DOHH2 (cell line): ENCODE measurements around the gene SFXN5.

Experiments used
- H3F3A ChIP-seq: fragments of 200-600 bp; sonication (generic), shearing (Covaris generic); 2 replicates; pipeline ENCODE4 v1.6.0; 2016; ENCODE audit warnings: antibody characterized with exemption, mild to moderate bottlenecking; ENCODE audit not compliant: control insufficient read depth, insufficient read depth
- H3K27ac ChIP-seq: fragments of 200-600 bp; sonication (generic); 2 replicates; pipeline ENCODE4 v1.5.1; 2014; ENCODE audit warnings: low read depth, mild to moderate bottlenecking, low read length, moderate library complexity
- H3K27me3 ChIP-seq: fragments of 200-600 bp; sonication (generic); 2 replicates; pipeline ENCODE4 v1.6.1; 2014; ENCODE audit warnings: mild to moderate bottlenecking, low read length, mixed read lengths; ENCODE audit not compliant: control insufficient read depth
- H3K36me3 ChIP-seq: fragments of 200-600 bp; sonication (generic); 2 replicates; pipeline ENCODE4 v1.6.1; 2014; ENCODE audit warnings: mild to moderate bottlenecking, low read length, moderate library complexity, mixed read lengths; ENCODE audit not compliant: control insufficient read depth
- H3K4me1 ChIP-seq: fragments of 200-600 bp; sonication (generic); 2 replicates; pipeline ENCODE4 v1.6.1; 2014; ENCODE audit warnings: mild to moderate bottlenecking, low read length, mixed read lengths; ENCODE audit not compliant: control insufficient read depth
- H3K4me2 ChIP-seq: fragments of 200-600 bp; sonication (generic); 2 replicates; pipeline ENCODE4 v1.6.0; 2014; ENCODE audit warnings: mild to moderate bottlenecking, low read length, moderate library complexity
- H3K4me3 ChIP-seq: fragments of 200-600 bp; sonication (generic); 2 replicates; pipeline ENCODE4 v1.5.1; 2014; ENCODE audit warnings: mild to moderate bottlenecking, low read length, mixed read lengths
- H3K79me2 ChIP-seq: fragments of 200-600 bp; sonication (generic); 2 replicates; pipeline ENCODE4 v1.6.1; 2014; ENCODE audit warnings: mild to moderate bottlenecking, low read length, mixed read lengths; ENCODE audit not compliant: control insufficient read depth
- H3K9me2 ChIP-seq: fragments of 200-600 bp; sonication (generic); replicated peaks from 2 replicates; pipeline ENCODE4 v1.6.1; 2014; ENCODE audit warnings: mild to moderate bottlenecking, low read length, mixed read lengths; ENCODE audit not compliant: control insufficient read depth
- H3K9me3 ChIP-seq: fragments of 200-600 bp; sonication (generic); 2 replicates; pipeline ENCODE4 v1.6.1; 2014; ENCODE audit warnings: antibody characterized with exemption, low read length, mixed read lengths; ENCODE audit not compliant: control insufficient read depth, insufficient read depth
- H4K20me1 ChIP-seq: fragments of 200-600 bp; sonication (generic); 2 replicates; pipeline ENCODE4 v1.6.0; 2014; ENCODE audit warnings: low read depth, mild to moderate bottlenecking, antibody characterized with exemption, low read length, moderate library complexity; ENCODE audit not compliant: control insufficient read depth, insufficient read depth
- EZH2phosphoT487 ChIP-seq: fragments of 200-600 bp; sonication (generic); IDR thresholded peaks from 2 replicates; pipeline ENCODE4 v1.6.1; 2017; ENCODE audit warnings: borderline replicate concordance, mild to moderate bottlenecking, antibody characterized with exemption, low read length, moderate library complexity, mixed read lengths
- TF ChIP-seq, protein P1 (sequence below): fragments of 200-600 bp; sonication (generic); IDR thresholded peaks from one replicate; pipeline ENCODE4 v1.5.1; 2014; ENCODE audit warnings: antibody characterized with exemption, mild to moderate bottlenecking, low read depth, low read length; ENCODE audit not compliant: poor library complexity, severe bottlenecking

The SFXN5 gene

DNA sequence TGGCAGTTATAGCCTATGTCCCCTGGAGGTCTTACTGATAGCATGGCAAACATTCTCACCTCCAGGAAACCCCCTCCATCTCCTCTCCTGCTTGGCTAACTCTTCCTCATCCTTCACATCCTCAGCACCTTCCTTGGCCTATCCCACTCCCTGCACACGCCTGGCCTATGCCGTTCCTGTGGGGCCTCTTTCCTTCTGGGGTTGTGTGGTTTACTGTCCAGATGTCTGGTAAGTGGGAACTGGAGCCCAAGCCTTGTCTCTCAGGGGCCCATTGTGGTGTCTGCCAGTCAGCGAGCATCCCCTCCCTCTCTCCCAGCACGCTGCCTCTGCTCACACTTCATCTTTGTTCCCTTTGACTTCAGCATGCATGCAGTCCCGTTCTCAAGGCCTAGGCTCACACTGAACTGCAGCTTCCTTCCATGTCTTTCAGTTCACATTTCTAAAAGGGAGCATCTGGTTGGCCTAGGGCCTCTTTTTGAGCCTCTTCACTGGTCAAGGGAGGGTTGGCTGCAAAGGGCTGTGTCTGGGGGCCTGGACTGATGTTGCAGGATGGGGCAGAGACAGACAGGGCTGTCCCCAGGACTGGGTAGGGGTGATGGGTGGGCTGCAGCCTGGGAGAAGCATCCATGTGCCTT, 171.2 kb downstream of the SFXN5 start:
- Histone ChIP-seq H3K79me2 (no peaks in the 10 kb centered on the region), H3K4me1 (no peaks in the 10 kb centered on the region), H3F3A (no peaks in the 10 kb centered on the region), H3K36me3 (no peaks in the 10 kb centered on the region), H3K27me3 (peaks cover 36% of the 10 kb centered on the region), H3K9me2 (no peaks in the 10 kb centered on the region), H3K4me3 (no peak overlapping the region), H4K20me1 (no peaks in the 10 kb centered on the region), H3K27ac (no peak overlapping the region), H3K4me2 (no peak overlapping the region), H3K9me3 (no peaks in the 10 kb centered on the region)
- TF ChIP-seq, protein P1, sequence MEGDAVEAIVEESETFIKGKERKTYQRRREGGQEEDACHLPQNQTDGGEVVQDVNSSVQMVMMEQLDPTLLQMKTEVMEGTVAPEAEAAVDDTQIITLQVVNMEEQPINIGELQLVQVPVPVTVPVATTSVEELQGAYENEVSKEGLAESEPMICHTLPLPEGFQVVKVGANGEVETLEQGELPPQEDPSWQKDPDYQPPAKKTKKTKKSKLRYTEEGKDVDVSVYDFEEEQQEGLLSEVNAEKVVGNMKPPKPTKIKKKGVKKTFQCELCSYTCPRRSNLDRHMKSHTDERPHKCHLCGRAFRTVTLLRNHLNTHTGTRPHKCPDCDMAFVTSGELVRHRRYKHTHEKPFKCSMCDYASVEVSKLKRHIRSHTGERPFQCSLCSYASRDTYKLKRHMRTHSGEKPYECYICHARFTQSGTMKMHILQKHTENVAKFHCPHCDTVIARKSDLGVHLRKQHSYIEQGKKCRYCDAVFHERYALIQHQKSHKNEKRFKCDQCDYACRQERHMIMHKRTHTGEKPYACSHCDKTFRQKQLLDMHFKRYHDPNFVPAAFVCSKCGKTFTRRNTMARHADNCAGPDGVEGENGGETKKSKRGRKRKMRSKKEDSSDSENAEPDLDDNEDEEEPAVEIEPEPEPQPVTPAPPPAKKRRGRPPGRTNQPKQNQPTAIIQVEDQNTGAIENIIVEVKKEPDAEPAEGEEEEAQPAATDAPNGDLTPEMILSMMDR = no peak
- no peak for TF ChIP-seq EZH2phosphoT487

DNA sequence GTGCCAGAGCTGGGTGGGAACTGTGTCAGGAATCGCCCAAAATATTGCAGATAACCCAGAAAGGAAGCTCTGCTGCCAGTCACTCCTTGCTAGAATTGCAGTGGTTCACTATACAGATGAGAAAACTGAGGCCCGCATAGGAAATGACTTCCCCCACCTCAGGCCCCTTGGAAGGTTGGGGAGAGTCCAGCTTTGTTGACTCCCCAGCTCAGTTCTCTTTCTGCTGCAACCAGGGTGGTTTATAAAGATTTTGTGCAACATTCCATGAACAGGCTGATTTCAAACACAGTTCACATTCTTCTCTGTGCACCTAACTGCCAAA, 173.0 kb downstream of the SFXN5 start:
- no peaks in the 10 kb centered on the region for H3F3A ChIP-seq
- H3K36me3 ChIP-seq = no peaks in the 10 kb centered on the region
- H3K9me2 ChIP-seq = no peaks in the 10 kb centered on the region
- H3K27me3 ChIP-seq = peaks cover 42% of the 10 kb centered on the region
- no peak overlapping the region for H3K27ac ChIP-seq
- TF ChIP-seq, protein P1 = no peak
- no peak for TF ChIP-seq EZH2phosphoT487
- no peaks in the 10 kb centered on the region for H3K9me3 ChIP-seq
- no peak overlapping the region for H3K4me2 ChIP-seq
- no peak overlapping the region for H3K4me3 ChIP-seq
- no peaks in the 10 kb centered on the region for H3K79me2 ChIP-seq
- H3K4me1 ChIP-seq = peaks cover 7% of the 10 kb centered on the region; the same call in 1 of the 2 replicates
- H4K20me1 ChIP-seq = no peaks in the 10 kb centered on the region

DNA sequence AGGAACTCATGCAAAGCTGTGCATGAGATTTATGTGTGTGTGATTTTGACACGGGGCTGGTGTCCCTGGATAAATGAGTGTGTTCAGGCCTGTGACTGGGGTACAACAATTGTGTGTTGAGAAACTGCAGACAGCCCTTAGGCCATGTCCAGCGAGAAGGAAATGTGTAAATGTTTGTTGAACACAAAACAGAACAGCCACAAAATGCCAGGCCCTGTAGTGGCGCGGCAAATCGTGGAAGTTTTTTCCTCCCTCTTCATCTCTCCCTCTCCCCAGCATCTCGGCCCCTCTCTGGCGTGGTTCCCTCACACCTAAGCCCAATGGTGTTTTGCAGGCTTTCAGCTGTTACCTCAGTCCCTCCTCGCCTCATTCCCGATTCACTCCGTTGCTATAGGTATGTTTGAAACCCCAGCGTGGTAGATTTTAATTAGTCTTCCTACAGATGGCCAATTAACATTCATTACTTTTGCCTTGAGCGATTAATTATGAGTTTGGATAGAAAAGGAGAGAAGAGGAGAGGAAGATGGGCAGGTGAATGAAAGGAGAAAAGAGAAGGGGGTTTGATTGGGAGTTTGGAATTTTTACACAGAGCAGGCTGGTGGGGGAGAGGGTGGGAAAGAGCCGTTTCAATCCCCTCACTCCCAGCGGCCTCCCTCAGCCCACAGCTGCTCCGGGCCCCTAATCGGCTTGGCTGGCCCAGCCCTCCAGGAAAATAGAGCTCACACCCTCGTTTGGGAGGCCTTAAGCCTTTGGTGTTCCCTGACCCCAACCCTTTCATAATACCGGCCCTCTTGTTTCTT, 173.5 kb downstream of the SFXN5 start:
- H3K4me1 ChIP-seq = peaks cover 7% of the 10 kb centered on the region; the same call in 1 of the 2 replicates
- H3K9me3 ChIP-seq = no peaks in the 10 kb centered on the region
- H3K79me2 ChIP-seq = no peaks in the 10 kb centered on the region
- H3K27me3 ChIP-seq = peaks cover 37% of the 10 kb centered on the region
- TF ChIP-seq EZH2phosphoT487 = no peak
- TF ChIP-seq, protein P1 = no peak
- no peak overlapping the region for H3K27ac ChIP-seq
- no peaks in the 10 kb centered on the region for H3K36me3 ChIP-seq
- H3K9me2 ChIP-seq = no peaks in the 10 kb centered on the region
- no peaks in the 10 kb centered on the region for H4K20me1 ChIP-seq
- no peak overlapping the region for H3K4me2 ChIP-seq
- H3K4me3 ChIP-seq = no peak overlapping the region
- no peaks in the 10 kb centered on the region for H3F3A ChIP-seq
